Adrenal gland (tissue), 12 donors: ENCODE results near the gene PAK5. TPM values are rescaled to one million over a fixed set of nuclear protein-coding genes. Genes with fewer than 3 reads are reported as not detected.

Experiments
- DNase-seq, 7 donors: peaks; one replicate each; pipeline ENCODE4 v3.0.0-alpha.2; 2019 to 2020
- H3K27ac ChIP-seq, 5 donors: fragments of 200-600 bp; sonication (generic) in 4 of 5; 1 replicate in 3 of 5; 2 replicates in 2 of 5; pipeline versions ENCODE4 v1.5.1 to v1.8.0; 2016 to 2020; ENCODE audit warnings: mild to moderate bottlenecking in 1 of 5
- H3K27me3 ChIP-seq: fragments of 200-600 bp; 2 replicates; pipeline ENCODE4 v1.8.0; 2021
- H3K36me3 ChIP-seq, 2 donors: fragments of 200-600 bp; replicated peaks in 1 of 2; 1 replicate in 1 of 2; 2 replicates in 1 of 2; pipeline versions ENCODE4 v1.5.1 to v1.8.0; 2018 to 2022
- H3K4me1 ChIP-seq, 2 donors: fragments of 200-600 bp; replicated peaks in 1 of 2; 1 replicate in 1 of 2; 2 replicates in 1 of 2; pipeline versions ENCODE4 v1.5.1 to v1.8.0; 2018 to 2021
- H3K4me3 ChIP-seq, 4 donors: fragments of 200-600 bp; sonication (generic) in 3 of 4; one replicate each; pipeline ENCODE4 v1.5.1; 2016 to 2018
- H3K9me3 ChIP-seq, 3 donors: fragments of 200-600 bp; sonication (generic) in 1 of 3; replicated peaks in 1 of 3; 1 replicate in 2 of 3; 2 replicates in 1 of 3; pipeline versions ENCODE4 v1.5.1 to v1.8.0; 2016 to 2021
- POLR2A ChIP-seq, 2 donors: fragments of 450-650 bp; IDR thresholded peaks; one replicate each; pipeline ENCODE4 v1.6.1; 2017; ENCODE audit warnings: antibody characterized with exemption in 2 of 2, mild to moderate bottlenecking in 2 of 2, moderate library complexity in 1 of 2
- WGBS, 4 donors: extraction: QIAGEN DNeasy Blood & Tissue Kit in 2 of 4; methylation state at CpG; one replicate each; pipeline versions ENCODE4 v1.1.5 to v1.1.7; 2013 to 2017; 5-methylcytosine and 5-hydroxymethylcytosine counted together
- intact Hi-C, 2 donors: fragments of 100-400 bp; cut with DNase I; formaldehyde crosslinking; loops; one replicate each; pipeline versions ENCODE4 v1.14.1 to v1.15.0; 2022 to 2023
- polyA plus RNA-seq, 3 donors: library from polyadenylated mRNA; stranded (reverse); fragments of 200-250 nt in 2 of 3; fragments of 350-450 nt in 1 of 3; fragmentation: Illumina TruSeq in 1 of 3; extraction: RNeasy Lipid Tissue Mini Kit (QIAGEN cat#74804) in 1 of 3; gene quantifications; one replicate each; pipeline ENCODE4 v1.2.3, GENCODE V29; 2013 to 2014
- total RNA-seq, 9 donors: library from RNA; depleted of rRNA in 4 of 9; stranded (reverse); fragments of >200 nt in 4 of 9; fragments of 120-200 nt in 1 of 9; fragmentation: NEBNext Ultra II Directional in 1 of 9; extraction: Animal tissue kit (Norgen Biotek cat#: 25700) in 1 of 9; gene quantifications; one replicate each; pipeline versions ENCODE4 v1.1.0 to v1.2.4, GENCODE V29; 2013 to 2023
- TF ChIP-seq, protein P1 (sequence below), 6 experiments: fragments of 450-650 bp in 4 of 6; fragments of 200-600 bp in 2 of 6; sonication (generic) in 1 of 6; IDR thresholded peaks; 1 replicate in 5 of 6; 2 replicates in 1 of 6; pipeline versions ENCODE4 v1.5.1 to v1.8.0; 2016 to 2021; ENCODE audit warnings: antibody characterized with exemption in 6 of 6, mild to moderate bottlenecking in 2 of 6, moderate library complexity in 1 of 6
- donor health status: healthy with polysubstance abuse.
- donor health status: Bipolar disorder and iron deficiency.
- donor health status: DM: yes; HTN: yes; CAD: no.
- donor health status: DM: no; HTN: no; CAD: no.
- donor health status: DM: no; HTN: no; CAD: no.
- donor health status: DM: yes; HTN: yes; CAD: no.

The PAK5 gene
- total and polyA plus RNA-seq, 12 donors, result 1.2 to 17.0 (median 4.0) TPM

DNA sequence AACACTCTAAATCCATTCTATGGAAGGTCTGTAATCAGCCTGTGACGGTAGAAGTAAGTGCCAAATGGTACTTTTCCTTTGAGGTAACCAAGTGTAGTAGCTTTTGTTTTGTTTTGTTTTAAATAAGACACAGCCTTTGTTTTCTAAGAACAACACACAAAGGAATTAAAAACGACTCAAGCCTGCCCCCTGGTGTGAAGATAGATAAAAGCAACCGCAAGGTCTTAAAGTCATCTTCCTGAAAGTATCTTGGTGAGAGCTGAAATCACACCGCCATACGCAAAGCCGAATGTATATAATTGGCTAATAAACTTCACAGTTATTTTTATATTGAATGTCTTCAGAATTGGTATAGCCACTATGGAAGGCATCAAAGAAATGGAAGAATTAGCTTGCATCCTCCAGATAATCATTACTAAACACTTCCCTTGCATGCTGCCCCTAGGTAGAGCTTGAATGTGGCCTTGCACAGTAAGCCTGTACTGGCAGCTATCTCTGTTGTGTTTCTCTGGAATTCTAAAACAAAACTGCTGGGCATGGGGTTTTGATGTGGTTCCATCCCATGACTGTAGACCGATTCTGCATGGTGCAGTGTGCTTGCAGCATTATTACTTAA is 228.9 kb downstream of the PAK5 start:
- H3K27ac ChIP-seq, result no peak overlapping the region
- H3K27me3 ChIP-seq, result no peaks in the 10 kb centered on the region
- no peak overlapping the region for H3K4me3 ChIP-seq
- 22 to 31% (median 25%) methylated on average over 7 of the region's 7 CpGs for WGBS, 4 donors
- H3K9me3 ChIP-seq, result no peaks in the 10 kb centered on the region
- no peaks in the 10 kb centered on the region for H3K36me3 ChIP-seq
- no peaks in the 10 kb centered on the region for H3K4me1 ChIP-seq
- intact Hi-C loops, result loop anchor here (2.0 to 10.0 kb wide), 5 partner anchors 195 to 475 kb away; no protein-coding TSS in a partner anchor
- DNase-seq, result peak; percentile 55 to 88 (median 69)
- TF ChIP-seq, protein P1, sequence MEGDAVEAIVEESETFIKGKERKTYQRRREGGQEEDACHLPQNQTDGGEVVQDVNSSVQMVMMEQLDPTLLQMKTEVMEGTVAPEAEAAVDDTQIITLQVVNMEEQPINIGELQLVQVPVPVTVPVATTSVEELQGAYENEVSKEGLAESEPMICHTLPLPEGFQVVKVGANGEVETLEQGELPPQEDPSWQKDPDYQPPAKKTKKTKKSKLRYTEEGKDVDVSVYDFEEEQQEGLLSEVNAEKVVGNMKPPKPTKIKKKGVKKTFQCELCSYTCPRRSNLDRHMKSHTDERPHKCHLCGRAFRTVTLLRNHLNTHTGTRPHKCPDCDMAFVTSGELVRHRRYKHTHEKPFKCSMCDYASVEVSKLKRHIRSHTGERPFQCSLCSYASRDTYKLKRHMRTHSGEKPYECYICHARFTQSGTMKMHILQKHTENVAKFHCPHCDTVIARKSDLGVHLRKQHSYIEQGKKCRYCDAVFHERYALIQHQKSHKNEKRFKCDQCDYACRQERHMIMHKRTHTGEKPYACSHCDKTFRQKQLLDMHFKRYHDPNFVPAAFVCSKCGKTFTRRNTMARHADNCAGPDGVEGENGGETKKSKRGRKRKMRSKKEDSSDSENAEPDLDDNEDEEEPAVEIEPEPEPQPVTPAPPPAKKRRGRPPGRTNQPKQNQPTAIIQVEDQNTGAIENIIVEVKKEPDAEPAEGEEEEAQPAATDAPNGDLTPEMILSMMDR (IDR thresholded peaks at IDR 0.05), result peak; percentile 62 to 83 (median 72)
- no peak for TF ChIP-seq POLR2A (IDR thresholded peaks at IDR 0.05)

GRCh38 chr20:9608639-9609340 is 230.1 kb downstream of the PAK5 start:
- Histone ChIP-seq H3K4me1 (no peaks in the 10 kb centered on the region), H3K27ac (no peak overlapping the region), H3K9me3 (no peaks in the 10 kb centered on the region), H3K4me3 (no peak overlapping the region), H3K36me3 (no peaks in the 10 kb centered on the region), H3K27me3 (no peaks in the 10 kb centered on the region)
- intact Hi-C loops, result no loop called here
- DNase-seq, result no peak
- WGBS, 4 donors, result 89 to 94% (median 90%) methylated on average over 4 to 5 of the region's 5 CpGs
- TF ChIP-seq, protein P1 (IDR thresholded peaks at IDR 0.05), result no peak
- no peak for TF ChIP-seq POLR2A (IDR thresholded peaks at IDR 0.05)

DNA sequence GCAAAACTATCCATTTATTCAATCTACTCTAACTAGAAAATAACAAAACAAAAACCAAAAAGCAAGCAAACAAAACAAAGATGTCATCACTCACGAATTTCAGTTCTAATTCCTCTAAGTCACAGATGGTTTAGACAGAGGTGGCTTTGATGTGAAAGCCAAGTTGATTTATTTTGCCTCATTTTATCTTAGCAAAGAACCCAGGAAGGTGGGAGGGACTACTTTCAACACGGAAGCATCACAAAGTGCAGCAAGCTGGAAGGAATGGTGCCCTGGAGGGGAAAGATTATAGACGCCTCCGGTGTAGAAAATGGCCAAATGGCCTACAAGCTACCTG is 236.1 kb downstream of the PAK5 start:
- Histone ChIP-seq H3K36me3 (no peaks in the 10 kb centered on the region), H3K27ac (no peak overlapping the region), H3K27me3 (no peaks in the 10 kb centered on the region), H3K4me1 (no peaks in the 10 kb centered on the region), H3K4me3 (no peak overlapping the region), H3K9me3 (no peaks in the 10 kb centered on the region)
- WGBS, 4 donors, result 57 to 78% (median 68%) methylated on average over 4 of the region's 4 CpGs
- TF ChIP-seq POLR2A (IDR thresholded peaks at IDR 0.05), result no peak
- TF ChIP-seq, protein P1 (IDR thresholded peaks at IDR 0.05), result no peak
- intact Hi-C loops, result no loop called here
- DNase-seq, result no peak

GRCh38 chr20:9600562-9600961 is 238.3 kb downstream of the PAK5 start:
- H3K4me3 ChIP-seq, result no peak overlapping the region
- TF ChIP-seq POLR2A (IDR thresholded peaks at IDR 0.05), result no peak
- TF ChIP-seq, protein P1 (IDR thresholded peaks at IDR 0.05), result no peak
- H3K36me3 ChIP-seq, result no peaks in the 10 kb centered on the region
- intact Hi-C loops, result no loop called here
- no peaks in the 10 kb centered on the region for H3K9me3 ChIP-seq
- no peak for DNase-seq
- H3K27me3 ChIP-seq, result no peaks in the 10 kb centered on the region
- no peak overlapping the region for H3K27ac ChIP-seq
- 30 to 60% (median 48%) methylated on average over 1 of the region's 1 CpG for WGBS, 4 donors
- H3K4me1 ChIP-seq, result no peaks in the 10 kb centered on the region
